GM12892 (cell line): Measurements from ENCODE around the gene HOXC9.

Experiments used
- POLR2A ChIP-seq: IDR thresholded peaks from 2 replicates; pipeline ENCODE4 v1.6.1; 2011; ENCODE audit warnings: low read depth, low read length, control low read depth
- POLR2AphosphoS5 ChIP-seq: IDR thresholded peaks from 2 replicates; pipeline ENCODE4 v1.6.1; 2011; ENCODE audit warnings: low read depth, low read length, control low read depth
- TAF1 ChIP-seq: IDR thresholded peaks from 2 replicates; pipeline ENCODE4 v1.6.1; 2011; ENCODE audit warnings: low read depth, mild to moderate bottlenecking, control low read depth, low read length, borderline replicate concordance

DNA sequence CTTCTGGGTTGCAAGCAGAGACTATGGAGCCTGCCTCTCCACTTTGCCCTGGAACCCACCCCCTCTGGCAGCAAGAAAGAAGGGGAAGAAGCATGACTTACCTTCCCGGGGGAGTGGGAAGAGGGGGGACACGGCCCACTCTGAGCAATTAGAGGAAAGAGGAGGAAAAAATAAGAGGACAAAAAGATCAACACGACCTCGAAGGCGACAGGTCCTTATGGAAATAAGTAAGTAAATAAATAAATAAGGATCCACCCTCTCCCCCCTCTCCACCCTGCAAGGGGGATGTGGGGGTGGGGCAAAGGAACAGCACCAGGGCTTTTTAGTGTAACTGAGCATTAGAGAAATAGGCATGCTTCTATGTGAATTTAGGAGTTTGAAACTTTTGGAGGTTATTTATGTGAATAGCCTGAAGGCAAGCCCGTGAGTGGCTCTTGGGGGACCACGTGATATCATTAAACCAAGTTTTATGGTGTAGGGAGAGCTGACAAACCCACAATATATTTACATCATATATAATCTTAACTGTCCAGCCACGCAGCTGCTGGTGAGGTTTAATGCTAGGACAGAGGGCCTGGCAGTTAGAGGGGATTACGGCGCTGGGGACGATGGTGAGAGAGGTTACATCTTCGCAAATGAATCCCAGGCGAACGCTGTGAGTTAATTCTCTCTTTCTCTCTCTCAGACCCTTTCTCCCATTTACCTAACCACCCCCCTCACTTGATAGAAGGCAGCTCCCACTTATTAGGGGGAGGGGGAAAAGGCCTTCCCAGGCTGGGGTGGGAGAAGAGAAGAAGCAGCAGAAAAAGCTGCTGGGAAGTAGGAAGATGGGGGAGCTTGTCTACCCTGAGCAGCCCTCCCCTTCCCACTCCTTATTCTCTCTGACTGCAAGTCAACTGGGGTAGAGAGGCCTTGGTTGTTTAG, 37.7 kb downstream of the HOXC9 start:
- no peak for TF ChIP-seq TAF1
- no peak for TF ChIP-seq POLR2A
- no peak for TF ChIP-seq POLR2AphosphoS5
